HEK293 (cell line): ENCODE measurements around the gene SPNS1.
"Not testable (repeated sequence)": the region's sequence is repeated elsewhere in the genome, so short reads cannot be mapped to it uniquely, and the experiment has no call there.

Experiments used
- CTCF ChIA-PET: fragments of 350-600 bp; formaldehyde crosslinking; extraction: SDS; loops from one replicate; lab custom pipeline; 2021; ENCODE audit warnings: antibody characterized with exemption; lab: Yijun Ruan, JAX
- POLR2A ChIA-PET: fragments of 300-600 bp; formaldehyde crosslinking; extraction: SDS; loops from one replicate; lab custom pipeline; 2020; ENCODE audit warnings: antibody characterized with exemption, inconsistent platforms; lab: Yijun Ruan, JAX
- H3K27ac ChIP-seq: fragments of 200-500 bp; sonication (Bioruptor generic); 2 replicates; pipeline ENCODE4 v1.5.1; 2014; ENCODE audit warnings: low read depth, low read length, control low read depth, inconsistent platforms; ENCODE audit errors: extremely low read depth
- H3K36me3 ChIP-seq, 2 experiments: fragments of 200-500 bp in 1 of 2; sonication (Bioruptor generic) in 1 of 2; 1 replicate in 1 of 2; 2 replicates in 1 of 2; pipeline ENCODE4 v1.5.1; 2014 to 2017; ENCODE audit warnings: inconsistent platforms in 2 of 2, low read length in 2 of 2; ENCODE audit not compliant: control insufficient read depth in 2 of 2, insufficient read depth in 1 of 2
- H3K4me1 ChIP-seq: fragments of 200-500 bp; sonication (Bioruptor generic); 2 replicates; pipeline ENCODE4 v1.5.1; 2014; ENCODE audit warnings: mild to moderate bottlenecking, low read length, inconsistent platforms; ENCODE audit not compliant: control insufficient read depth, insufficient read depth
- H3K4me3 ChIP-seq: 2 replicates; pipeline ENCODE4 v1.5.1; 2011; ENCODE audit warnings: low read depth, mild to moderate bottlenecking, control low read depth, low read length, moderate library complexity
- H3K9me3 ChIP-seq: fragments of 200-500 bp; sonication (Bioruptor generic); 2 replicates; pipeline ENCODE4 v1.5.1; 2014; ENCODE audit warnings: low read depth, low read length, inconsistent platforms; ENCODE audit not compliant: control insufficient read depth, insufficient read depth
- EGR2 ChIP-seq: fragments of 450-650 bp; formaldehyde crosslinking; IDR thresholded peaks from 2 replicates; pipeline ENCODE4 v1.5.1; 2016; ENCODE audit warnings: low read depth, missing biosample characterization, missing genetic modification characterization
- GFI1B ChIP-seq: fragments of 450-650 bp; formaldehyde crosslinking; IDR thresholded peaks from 2 replicates; pipeline ENCODE4 v1.5.1; 2016; ENCODE audit warnings: missing biosample characterization, missing genetic modification characterization
- IKZF3 ChIP-seq: fragments of 450-650 bp; IDR thresholded peaks from 2 replicates; pipeline ENCODE4 v1.5.0; 2018; ENCODE audit warnings: missing biosample characterization, mild to moderate bottlenecking, missing genetic modification characterization, moderate library complexity
- KLF1 ChIP-seq: fragments of 450-650 bp; formaldehyde crosslinking; IDR thresholded peaks from 2 replicates; pipeline ENCODE4 v1.5.1; 2016; ENCODE audit warnings: missing biosample characterization, missing genetic modification characterization
- MZF1 ChIP-seq: fragments of 450-650 bp; formaldehyde crosslinking; IDR thresholded peaks from 2 replicates; pipeline ENCODE4 v1.5.1; 2017; ENCODE audit warnings: missing biosample characterization, missing genetic modification characterization, borderline replicate concordance
- PRDM6 ChIP-seq: fragments of 450-650 bp; formaldehyde crosslinking; IDR thresholded peaks from 2 replicates; pipeline ENCODE4 v1.5.1; 2017; ENCODE audit warnings: missing biosample characterization, missing genetic modification characterization
- ZNF121 ChIP-seq: fragments of 450-650 bp; formaldehyde crosslinking; IDR thresholded peaks from 2 replicates; pipeline ENCODE4 v1.5.1; 2016; ENCODE audit warnings: missing biosample characterization, missing genetic modification characterization
- ZNF155 ChIP-seq: fragments of 450-650 bp; formaldehyde crosslinking; IDR thresholded peaks from 2 replicates; pipeline ENCODE4 v1.5.1; 2016; ENCODE audit warnings: missing biosample characterization, missing genetic modification characterization
- ZNF157 ChIP-seq: fragments of 450-650 bp; formaldehyde crosslinking; IDR thresholded peaks from 2 replicates; pipeline ENCODE4 v1.5.1; 2016; ENCODE audit warnings: missing biosample characterization, missing genetic modification characterization
- ZNF37A ChIP-seq: fragments of 450-650 bp; IDR thresholded peaks from 2 replicates; pipeline ENCODE4 v1.5.1; 2018; ENCODE audit warnings: missing biosample characterization, missing genetic modification characterization
- ZNF394 ChIP-seq: fragments of 450-650 bp; formaldehyde crosslinking; IDR thresholded peaks from 2 replicates; pipeline ENCODE4 v1.5.1; 2016; ENCODE audit warnings: missing biosample characterization, missing genetic modification characterization, mild to moderate bottlenecking, moderate library complexity, borderline replicate concordance
- ZNF426 ChIP-seq: fragments of 450-650 bp; formaldehyde crosslinking; IDR thresholded peaks from 2 replicates; pipeline ENCODE4 v1.5.1; 2017; ENCODE audit warnings: missing biosample characterization, missing genetic modification characterization, mild to moderate bottlenecking, inconsistent platforms, moderate library complexity
- ZNF473 ChIP-seq: fragments of 450-650 bp; formaldehyde crosslinking; IDR thresholded peaks from 2 replicates; pipeline ENCODE4 v1.5.1; 2017; ENCODE audit warnings: missing biosample characterization, missing genetic modification characterization
- ZNF558 ChIP-seq: fragments of 450-650 bp; formaldehyde crosslinking; IDR thresholded peaks from 2 replicates; pipeline ENCODE4 v1.5.1; 2016; ENCODE audit warnings: missing biosample characterization, missing genetic modification characterization
- ZNF610 ChIP-seq: fragments of 450-650 bp; formaldehyde crosslinking; IDR thresholded peaks from 2 replicates; pipeline ENCODE4 v1.5.1; 2016; ENCODE audit warnings: missing biosample characterization, missing genetic modification characterization, borderline replicate concordance
- ZNF654 ChIP-seq: fragments of 450-650 bp; formaldehyde crosslinking; IDR thresholded peaks from 2 replicates; pipeline ENCODE4 v1.5.1; 2016; ENCODE audit warnings: low read depth, missing biosample characterization, missing genetic modification characterization
- ZNF843 ChIP-seq: fragments of 450-650 bp; formaldehyde crosslinking; IDR thresholded peaks from 2 replicates; pipeline ENCODE4 v1.5.1; 2016; ENCODE audit warnings: missing biosample characterization, missing genetic modification characterization
- ZSCAN23 ChIP-seq: fragments of 450-650 bp; formaldehyde crosslinking; IDR thresholded peaks from 2 replicates; pipeline ENCODE4 v1.5.1; 2016; ENCODE audit warnings: missing biosample characterization, missing genetic modification characterization
- ZSCAN30 ChIP-seq: fragments of 450-650 bp; IDR thresholded peaks from 2 replicates; pipeline ENCODE4 v1.5.1; 2018; ENCODE audit warnings: missing biosample characterization, mild to moderate bottlenecking, missing genetic modification characterization, moderate library complexity
- TF ChIP-seq, protein P1 (sequence below): fragments of 450-650 bp; formaldehyde crosslinking; IDR thresholded peaks from 2 replicates; pipeline ENCODE4 v1.5.1; 2016; ENCODE audit warnings: missing biosample characterization, missing genetic modification characterization
- TF ChIP-seq, protein P2 (sequence below): fragments of 450-650 bp; formaldehyde crosslinking; IDR thresholded peaks from 2 replicates; pipeline ENCODE4 v1.5.1; 2016; ENCODE audit warnings: missing biosample characterization, missing genetic modification characterization
- TF ChIP-seq, protein P3 (sequence below): fragments of 450-650 bp; formaldehyde crosslinking; IDR thresholded peaks from 2 replicates; pipeline ENCODE4 v1.5.1; 2016; ENCODE audit warnings: missing biosample characterization, missing genetic modification characterization

The SPNS1 gene

DNA sequence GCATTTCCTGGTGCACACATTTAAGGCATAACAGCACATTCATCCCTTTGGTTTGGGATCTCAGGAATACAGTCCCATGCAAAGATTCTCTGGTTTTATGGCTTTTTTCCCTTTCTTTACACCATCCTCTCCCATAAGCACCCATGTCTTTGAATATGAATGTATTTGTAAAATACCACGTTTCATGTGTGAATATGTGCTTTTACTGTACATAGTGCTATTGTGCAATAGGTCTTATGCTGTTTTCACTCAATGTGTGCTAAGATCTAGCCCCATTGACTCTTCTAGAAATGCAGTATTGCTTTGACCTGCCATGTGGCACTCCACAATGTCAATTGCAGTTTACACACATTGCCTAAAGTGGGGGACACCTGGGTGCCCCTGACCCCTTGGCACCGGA, 10.1 kb upstream of the SPNS1 start (continued):
- TF ChIP-seq, protein P1, sequence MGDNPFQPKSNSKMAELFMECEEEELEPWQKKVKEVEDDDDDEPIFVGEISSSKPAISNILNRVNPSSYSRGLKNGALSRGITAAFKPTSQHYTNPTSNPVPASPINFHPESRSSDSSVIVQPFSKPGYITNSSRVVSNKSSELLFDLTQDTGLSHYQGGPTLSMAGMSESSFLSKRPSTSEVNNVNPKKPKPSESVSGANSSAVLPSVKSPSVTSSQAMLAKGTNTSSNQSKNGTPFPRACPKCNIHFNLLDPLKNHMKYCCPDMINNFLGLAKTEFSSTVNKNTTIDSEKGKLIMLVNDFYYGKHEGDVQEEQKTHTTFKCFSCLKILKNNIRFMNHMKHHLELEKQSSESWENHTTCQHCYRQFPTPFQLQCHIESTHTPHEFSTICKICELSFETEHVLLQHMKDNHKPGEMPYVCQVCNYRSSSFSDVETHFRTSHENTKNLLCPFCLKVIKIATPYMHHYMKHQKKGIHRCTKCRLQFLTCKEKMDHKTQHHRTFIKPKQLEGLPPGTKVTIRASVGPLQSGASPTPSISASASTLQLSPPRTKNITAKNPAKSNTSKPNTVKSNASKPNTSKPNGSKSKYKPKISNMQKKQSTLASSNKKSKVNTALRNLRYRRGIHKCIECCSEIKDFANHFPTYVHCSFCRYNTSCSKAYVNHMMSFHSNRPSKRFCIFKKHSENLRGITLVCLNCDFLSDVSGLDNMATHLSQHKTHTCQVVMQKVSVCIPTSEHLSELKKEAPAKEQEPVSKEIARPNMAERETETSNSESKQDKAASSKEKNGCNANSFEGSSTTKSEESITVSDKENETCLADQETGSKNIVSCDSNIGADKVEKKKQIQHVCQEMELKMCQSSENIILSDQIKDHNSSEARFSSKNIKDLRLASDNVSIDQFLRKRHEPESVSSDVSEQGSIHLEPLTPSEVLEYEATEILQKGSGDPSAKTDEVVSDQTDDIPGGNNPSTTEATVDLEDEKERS (tag by site-specific recombination) = no peak
- TF ChIP-seq GFI1B (tag by site-specific recombination) (no peak), EGR2 (tag by site-specific recombination) (no peak), KLF1 (tag by site-specific recombination) (no peak), ZNF394 (no peak), ZSCAN23 (tag by site-specific recombination) (no peak), ZNF157 (no peak), ZNF426 (tag by site-specific recombination) (no peak), ZNF121 (tag by site-specific recombination) (no peak), ZSCAN30 (tag by site-specific recombination) (no peak), PRDM6 (tag by site-specific recombination) (no peak)

- Histone ChIP-seq H3K9me3 (no peaks in the 10 kb centered on the region), H3K4me1 (no peaks in the 10 kb centered on the region), H3K27ac (no peak overlapping the region), H3K36me3 (peaks cover 0 to 30% of the 10 kb centered on the region in 2 experiments; a peak in 2 of 3 replicates), H3K4me3 (no peak overlapping the region)
- TF ChIP-seq ZNF121 (tag by site-specific recombination) (0 out of 2 replicates have a peak, but pooled peaks have one; percentile 25), ZNF37A (tag by site-specific recombination) (no peak)
- ChIA-PET CTCF (interaction anchor here (1.0 kb wide), 1 partner anchor 10 kb away, joined by 3 read pairs; no protein-coding TSS in a partner anchor), POLR2A (interaction anchor here (0.6 to 0.7 kb wide), 2 partner anchors 10 to 26 kb away, joined by 3 to 4 read pairs; no protein-coding TSS in a partner anchor)
Observed at GRCh38 chr16:28967156-28967555, 7.4 kb upstream of the SPNS1 start.

DNA sequence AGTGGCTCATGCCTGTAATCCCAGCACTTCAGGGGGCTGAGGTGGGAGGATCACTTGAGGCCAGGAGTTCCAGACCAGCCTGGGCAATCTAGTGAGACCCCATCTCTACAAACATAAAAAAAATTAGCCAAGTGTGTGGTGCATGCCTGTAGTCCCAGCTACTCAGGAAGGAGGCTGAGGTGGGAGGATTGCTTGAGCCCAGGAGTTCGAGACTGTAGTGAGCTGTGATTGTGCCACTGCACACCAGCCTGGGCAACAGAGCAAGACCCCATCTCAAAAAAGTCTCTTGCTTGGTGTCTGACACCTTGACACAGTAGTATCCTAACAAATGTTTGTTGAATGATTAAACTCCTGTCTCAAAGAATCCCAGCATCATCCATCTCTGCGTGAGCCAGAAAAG, 4.9 kb upstream of the SPNS1 start:
- H3K9me3 ChIP-seq, POLR2A ChIA-PET, H3K4me3 ChIP-seq, H3K27ac ChIP-seq, H3K36me3 ChIP-seq, CTCF ChIA-PET, H3K4me1 ChIP-seq: not testable (repeated sequence)
- TF ChIP-seq ZNF121 (tag by site-specific recombination) = peak; percentile 94

DNA sequence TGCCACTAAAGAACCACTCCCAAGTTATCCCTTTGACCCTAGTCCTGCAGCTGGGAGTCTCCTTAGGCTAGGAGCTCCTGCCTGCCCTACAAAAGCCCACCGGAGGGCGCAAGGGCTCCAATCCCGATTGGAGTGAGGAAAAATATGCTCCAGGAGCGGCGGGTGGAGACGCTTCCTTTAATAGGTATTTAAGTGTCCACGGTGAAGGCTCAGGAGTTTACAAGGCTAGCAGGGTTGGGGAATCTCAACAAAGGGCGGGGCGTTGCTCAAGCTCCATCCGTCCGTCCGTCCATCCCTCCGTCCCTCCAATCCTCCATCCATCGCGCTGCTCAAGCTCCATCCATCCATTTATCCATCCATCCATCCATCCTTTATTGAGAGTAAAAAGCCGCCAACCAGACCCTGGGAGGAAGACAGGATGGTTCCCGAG, 556 bp upstream of the SPNS1 start:
- Histone ChIP-seq H3K4me1 (no peaks in the 10 kb centered on the region), H3K36me3 (peaks cover 0 to 22% of the 10 kb centered on the region in 2 experiments; a peak in 1 of 3 replicates), H3K27ac (peak overlapping the region; percentile 20; the same call in 1 of the 2 replicates), H3K4me3 (peak overlapping the region; percentile 97), H3K9me3 (no peaks in the 10 kb centered on the region)
- POLR2A ChIA-PET = interaction anchor here (0.6 to 1.0 kb wide), 7 partner anchors 20 to 150 kb away, joined by 3 to 10 read pairs (median 4); partner anchors contain the start of gene NFATC2IP
- CTCF ChIA-PET = interaction anchor here (0.6 to 1.2 kb wide), 14 partner anchors 10 to 126 kb away, joined by 3 to 7 read pairs (median 3); no protein-coding TSS in a partner anchor
- TF ChIP-seq ZNF155 (no peak), ZNF843 (tag by site-specific recombination) (no peak), ZNF610 (tag by site-specific recombination) (peak; percentile 25; the same call in 1 of the 2 replicates), ZNF473 (tag by site-specific recombination) (no peak), ZNF654 (peak; percentile 76), MZF1 (no peak), ZNF558 (tag by site-specific recombination) (0 out of 2 replicates have a peak, but pooled peaks have one; percentile 4), IKZF3 (tag by site-specific recombination) (peak; percentile 86)
- TF ChIP-seq, protein P2, sequence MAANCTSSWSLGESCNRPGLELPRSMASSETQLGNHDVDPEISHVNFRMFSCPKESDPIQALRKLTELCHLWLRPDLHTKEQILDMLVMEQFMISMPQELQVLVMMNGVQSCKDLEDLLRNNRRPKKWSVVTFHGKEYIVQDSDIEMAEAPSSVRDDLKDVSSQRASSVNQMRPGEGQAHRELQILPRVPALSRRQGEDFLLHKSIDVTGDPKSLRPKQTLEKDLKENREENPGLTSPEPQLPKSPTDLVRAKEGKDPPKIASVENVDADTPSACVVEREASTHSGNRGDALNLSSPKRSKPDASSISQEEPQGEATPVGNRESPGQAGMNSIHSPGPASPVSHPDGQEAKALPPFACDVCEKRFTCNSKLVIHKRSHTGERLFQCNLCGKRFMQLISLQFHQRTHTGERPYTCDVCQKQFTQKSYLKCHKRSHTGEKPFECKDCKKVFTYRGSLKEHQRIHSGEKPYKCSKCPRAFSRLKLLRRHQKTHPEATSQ = no peak
- TF ChIP-seq, protein P3, sequence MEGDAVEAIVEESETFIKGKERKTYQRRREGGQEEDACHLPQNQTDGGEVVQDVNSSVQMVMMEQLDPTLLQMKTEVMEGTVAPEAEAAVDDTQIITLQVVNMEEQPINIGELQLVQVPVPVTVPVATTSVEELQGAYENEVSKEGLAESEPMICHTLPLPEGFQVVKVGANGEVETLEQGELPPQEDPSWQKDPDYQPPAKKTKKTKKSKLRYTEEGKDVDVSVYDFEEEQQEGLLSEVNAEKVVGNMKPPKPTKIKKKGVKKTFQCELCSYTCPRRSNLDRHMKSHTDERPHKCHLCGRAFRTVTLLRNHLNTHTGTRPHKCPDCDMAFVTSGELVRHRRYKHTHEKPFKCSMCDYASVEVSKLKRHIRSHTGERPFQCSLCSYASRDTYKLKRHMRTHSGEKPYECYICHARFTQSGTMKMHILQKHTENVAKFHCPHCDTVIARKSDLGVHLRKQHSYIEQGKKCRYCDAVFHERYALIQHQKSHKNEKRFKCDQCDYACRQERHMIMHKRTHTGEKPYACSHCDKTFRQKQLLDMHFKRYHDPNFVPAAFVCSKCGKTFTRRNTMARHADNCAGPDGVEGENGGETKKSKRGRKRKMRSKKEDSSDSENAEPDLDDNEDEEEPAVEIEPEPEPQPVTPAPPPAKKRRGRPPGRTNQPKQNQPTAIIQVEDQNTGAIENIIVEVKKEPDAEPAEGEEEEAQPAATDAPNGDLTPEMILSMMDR (tag by site-specific recombination) = peak; percentile 50; the same call in 1 of the 2 replicates
